Central memory CD4-positive, alpha-beta T cell (primary cell): Measurements from ENCODE around the gene DCDC2.
A peak's percentile ranks its signal among the peaks of the same experiment; 100 is the strongest.
"Not testable (repeated sequence)": the region's sequence is repeated elsewhere in the genome, so short reads cannot be mapped to it uniquely, and the experiment has no call there.

Experiments used
- DNase-seq: peaks from one replicate; pipeline ENCODE4 v3.0.0; 2022

DCDC2 gene

DNA sequence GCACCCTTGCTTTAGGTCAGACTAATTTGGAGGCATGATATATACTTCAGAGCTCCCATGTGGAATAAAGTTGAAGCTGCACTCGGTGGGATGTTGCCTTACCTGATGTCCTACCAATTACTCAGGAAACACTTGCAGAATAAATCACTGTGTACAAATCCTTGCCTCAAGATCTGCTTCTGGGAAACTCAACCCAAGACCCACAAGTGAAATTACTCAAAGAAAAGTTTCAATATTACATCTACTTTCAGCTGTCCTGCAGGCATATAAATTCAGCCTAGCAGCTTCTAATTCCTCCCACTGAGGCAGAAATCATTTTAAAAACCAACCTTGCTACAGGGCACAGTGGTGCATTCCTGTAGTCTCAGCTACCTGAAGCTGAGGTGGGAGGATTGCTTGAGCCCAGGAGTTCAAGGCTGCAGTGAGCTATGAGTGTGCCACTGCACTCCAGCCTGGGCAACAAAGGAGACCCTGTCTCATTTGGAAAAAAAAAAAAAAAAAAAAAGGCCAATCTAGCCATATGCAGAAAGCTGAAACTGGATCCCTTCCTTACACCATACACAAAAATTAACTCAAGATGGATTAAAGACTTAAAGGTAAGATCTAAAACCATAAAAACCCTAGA lies 20.7 kb upstream of the DCDC2 start:
- no peak for DNase-seq

DNA sequence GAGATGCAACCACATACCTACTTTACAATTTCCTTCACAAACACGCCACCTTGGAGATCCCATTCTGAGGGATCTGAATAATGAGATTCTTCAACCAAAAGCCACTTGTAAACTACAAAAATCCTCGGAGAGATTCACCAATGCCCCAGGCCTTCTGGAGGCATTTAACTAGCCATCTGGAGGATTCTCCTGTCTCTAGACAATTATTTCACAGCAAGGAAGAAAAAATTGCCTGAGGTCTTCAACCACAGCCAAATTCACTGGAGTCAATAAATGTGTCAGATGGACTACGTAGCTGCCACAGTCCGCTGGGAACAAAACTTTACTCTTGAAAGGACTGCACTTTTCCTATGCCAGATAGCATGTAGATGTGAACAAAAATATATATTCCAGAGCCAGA lies 19.0 kb upstream of the DCDC2 start:
- DNase-seq = no peak

DNA sequence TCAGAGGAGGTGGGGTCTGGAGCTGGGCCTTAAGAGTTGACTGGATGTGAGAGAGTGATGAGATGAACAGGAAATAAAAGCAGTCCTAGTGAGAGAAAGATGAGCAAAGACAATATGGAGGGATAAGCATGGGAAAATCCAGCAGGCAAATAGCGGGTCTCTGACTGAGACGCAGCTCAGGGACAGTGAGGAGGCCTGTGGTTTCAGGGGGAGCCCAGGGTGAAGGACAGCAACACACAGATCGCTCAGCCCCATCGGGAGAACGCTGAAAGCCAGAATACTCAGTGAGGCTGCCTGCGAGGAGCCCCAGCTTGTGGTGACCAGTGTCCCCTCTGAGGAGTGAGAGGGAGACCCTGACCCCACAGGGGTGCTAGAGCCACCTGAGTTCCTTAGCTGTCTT lies 16.8 kb upstream of the DCDC2 start:
- DNase-seq = no peak

DNA sequence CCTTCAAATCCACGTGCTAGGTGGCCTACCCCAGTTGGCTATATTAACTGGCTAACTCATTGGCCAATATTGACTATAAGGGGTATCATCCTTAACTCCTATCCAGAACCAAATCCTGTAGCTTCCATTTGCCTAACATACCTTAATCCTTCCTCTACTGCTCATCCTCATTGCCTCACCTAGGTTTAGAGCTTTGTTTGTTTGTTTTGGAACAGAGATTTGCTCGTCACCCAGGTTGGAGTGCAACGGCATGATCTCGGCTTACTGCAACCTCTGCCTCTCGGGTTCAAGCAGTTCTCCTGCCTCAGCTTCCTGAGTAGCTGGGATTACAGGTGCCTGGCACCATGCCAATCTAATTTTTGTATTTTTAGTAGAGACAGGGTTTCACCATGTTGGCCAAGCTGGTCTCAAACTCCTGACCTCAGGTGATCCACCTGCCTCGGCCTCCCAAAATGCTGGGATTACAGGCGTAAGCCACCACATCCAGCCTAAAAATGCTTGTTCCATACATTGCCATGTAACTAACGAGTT lies 7.3 kb upstream of the DCDC2 start:
- DNase-seq = not testable (repeated sequence)

DNA sequence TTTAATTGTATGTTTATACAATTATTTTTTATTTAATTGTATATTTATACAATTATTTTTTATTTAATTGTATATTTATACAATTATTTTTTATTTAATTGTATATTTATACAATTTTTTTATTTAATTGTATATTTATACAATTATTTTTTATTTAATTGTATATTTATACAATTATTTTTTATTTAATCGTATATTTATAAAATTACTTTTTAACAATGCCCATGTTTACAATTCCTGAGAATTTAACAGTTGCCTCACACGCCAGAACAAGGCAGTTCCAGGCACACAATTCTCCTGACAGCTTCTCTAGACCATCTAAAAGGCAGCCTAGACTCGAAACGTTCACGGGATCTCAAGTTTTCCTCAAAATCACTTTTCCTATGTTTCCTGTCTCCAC lies 4.5 kb upstream of the DCDC2 start:
- DNase-seq = not testable (repeated sequence)

DNA sequence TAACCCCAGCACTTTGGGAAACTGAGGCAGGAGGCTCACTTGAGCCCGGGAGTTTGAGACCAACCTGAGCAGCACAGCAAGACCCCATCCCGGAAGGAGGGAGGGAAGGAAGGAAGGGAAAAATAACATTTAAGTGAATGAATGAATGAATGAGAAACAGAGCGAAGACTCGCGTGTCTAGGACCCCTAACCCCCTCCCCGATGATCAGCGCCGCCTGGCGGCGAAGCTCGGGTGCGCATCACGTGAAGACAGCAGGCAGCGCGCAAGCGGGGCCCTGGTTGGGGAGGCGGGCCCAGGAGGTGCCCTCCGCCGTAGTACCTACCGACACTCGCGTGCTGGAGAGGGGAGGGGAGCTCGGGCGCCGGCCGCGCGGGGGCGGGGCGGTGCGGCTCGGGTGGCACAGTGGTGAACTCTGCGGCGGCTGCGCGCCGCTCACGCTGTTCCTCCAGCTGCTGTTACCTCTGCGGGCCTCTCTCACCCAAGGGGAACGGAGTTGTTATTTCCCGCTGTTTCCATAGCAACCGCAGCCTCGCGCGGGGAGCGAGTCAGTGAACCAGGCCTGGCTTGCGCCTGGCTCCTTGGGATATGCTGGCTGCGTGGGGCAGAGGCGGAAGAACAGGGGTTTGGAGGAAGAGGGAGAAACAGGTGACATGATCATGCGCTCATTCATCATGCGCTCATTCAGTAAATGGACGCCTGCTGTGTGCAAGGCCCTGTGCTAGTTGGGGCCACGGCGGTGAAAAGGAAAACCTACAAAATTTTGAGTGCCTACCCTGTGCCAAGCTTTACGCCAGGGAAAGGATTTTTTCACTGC lies 2.0 kb upstream of the DCDC2 start:
- DNase-seq = peak; percentile 75

DNA sequence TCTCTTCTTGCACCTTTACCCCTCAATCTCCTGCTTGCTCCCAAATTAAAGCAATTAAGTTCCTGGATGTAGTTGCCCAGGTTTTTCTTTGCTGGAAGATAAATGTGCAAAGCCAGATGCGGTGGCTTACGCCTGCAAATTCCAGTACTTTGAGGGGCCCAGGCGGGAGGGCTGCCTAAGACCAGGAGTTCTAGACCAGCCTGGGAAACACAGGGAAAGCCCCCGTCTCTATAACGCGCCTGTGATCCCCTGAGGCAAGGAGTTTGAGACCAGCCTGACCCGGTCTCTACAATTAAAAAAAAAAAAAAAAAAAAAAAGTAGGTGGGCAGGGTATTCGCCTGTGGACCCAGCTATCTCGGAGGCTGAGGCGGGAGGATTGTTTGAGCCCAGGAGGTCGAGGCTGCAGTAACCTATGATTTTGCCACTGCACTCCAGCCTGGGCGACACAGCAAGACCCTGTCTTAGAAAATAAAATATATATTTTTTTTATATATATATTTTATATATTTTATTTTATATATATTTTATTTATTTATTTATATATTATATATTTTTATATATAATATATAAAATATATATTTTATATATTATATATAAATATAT lies 461 bp upstream of the DCDC2 start:
- no peak for DNase-seq

DNA sequence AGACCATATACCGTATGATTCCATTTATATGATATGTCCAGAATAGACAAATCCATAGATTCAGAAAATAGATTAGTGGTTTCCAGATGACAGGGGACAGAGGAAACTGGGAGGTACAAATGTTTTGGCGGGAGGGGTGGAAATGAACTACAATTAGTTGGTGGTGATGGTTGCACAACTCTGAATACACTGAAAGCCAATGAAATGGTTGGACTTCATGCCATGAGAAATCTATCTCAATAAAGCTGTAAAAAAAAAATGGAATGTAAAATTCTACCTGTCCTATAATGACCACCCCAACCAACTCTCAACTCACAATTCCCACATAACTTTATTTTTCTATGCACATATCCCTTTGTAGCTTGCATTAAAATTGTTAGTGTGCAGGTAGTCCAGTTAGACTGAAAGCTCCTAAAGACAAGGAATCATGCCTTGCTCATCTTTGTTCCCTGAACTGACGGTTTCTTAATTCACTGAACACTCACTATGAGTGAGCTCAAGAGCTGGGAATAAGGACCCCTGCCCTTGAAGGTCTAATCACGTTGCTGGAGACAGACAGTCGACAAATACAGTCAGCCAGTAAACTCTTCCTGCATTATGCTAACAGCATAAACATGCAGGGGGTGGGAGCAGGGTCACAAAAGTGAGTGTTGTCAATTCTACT lies 1.4 kb downstream of the DCDC2 start:
- DNase-seq = no peak

DNA sequence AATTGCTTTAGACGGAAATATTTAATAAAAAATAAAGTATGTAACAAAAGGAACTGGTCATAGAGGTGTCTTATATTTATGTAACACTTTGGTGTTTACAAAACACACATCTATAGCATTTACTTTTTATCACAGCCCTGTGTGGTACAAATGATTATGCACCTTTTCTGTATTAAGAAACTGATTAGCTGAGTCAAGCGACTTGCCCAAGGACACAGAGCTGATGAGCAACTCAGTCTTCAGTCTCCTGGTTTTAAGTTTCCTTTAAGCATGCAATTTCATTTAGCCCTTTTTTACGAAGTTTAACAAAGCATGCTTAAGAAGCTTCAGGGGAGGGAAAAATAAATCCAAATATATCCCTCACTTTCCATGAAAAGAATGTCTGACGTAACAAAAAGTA lies 2.5 kb downstream of the DCDC2 start:
- no peak for DNase-seq

DNA sequence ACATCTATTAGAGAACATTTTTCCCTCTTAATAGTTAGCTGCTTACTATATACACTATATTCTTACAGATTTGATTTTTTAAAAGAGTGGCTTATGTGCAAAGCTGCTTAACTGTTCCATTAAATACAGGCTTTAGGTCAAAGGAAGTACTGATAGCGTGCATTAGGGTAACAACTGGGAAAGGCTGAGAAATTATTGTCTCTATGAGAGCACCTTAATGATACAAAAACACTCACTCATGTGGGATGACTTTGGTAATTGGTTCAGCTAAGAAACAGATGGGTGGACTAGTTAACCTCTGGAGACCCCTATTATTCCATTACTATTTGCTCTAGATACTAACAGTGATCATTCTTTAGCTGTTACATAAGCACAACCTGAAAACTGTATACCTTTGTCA lies 4.0 kb downstream of the DCDC2 start:
- DNase-seq = no peak

DNA sequence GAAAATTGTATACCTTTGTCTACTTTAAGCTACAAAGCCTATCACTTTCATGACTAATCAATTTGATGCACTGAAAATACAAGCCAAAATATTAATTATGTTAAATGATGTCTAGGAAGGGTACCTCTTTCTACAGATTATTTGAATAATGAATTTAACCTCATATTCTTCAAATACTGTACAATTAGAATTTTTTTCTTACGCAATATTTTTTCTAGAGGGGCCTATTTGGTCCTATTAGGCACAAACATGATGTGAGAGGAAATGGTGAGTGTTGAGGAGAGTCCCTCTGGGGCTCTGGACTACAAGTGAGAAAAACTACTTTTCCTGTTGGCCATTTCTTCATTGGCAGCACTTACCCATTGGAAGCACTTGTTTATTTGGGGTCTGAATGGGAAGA lies 5.4 kb downstream of the DCDC2 start:
- no peak for DNase-seq

DNA sequence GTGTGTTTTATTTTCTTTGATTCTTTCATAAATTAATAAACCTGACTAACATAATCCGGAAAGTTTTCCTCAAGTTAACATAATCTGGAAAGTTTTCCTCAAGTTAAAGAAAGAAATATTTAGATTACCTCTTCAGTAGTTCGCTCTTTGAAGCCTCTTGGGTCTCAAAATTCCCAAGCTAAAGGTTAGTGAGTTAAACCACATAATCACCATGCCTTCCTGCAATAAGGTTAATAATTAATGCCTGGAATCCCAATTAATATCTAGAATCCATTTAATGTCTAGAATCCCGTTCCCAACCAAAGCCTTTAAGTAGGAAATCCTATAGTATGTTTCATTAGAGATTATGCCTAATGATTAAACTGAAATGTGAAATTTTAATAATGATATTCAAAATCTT lies 12.9 kb downstream of the DCDC2 start:
- DNase-seq = no peak

DNA sequence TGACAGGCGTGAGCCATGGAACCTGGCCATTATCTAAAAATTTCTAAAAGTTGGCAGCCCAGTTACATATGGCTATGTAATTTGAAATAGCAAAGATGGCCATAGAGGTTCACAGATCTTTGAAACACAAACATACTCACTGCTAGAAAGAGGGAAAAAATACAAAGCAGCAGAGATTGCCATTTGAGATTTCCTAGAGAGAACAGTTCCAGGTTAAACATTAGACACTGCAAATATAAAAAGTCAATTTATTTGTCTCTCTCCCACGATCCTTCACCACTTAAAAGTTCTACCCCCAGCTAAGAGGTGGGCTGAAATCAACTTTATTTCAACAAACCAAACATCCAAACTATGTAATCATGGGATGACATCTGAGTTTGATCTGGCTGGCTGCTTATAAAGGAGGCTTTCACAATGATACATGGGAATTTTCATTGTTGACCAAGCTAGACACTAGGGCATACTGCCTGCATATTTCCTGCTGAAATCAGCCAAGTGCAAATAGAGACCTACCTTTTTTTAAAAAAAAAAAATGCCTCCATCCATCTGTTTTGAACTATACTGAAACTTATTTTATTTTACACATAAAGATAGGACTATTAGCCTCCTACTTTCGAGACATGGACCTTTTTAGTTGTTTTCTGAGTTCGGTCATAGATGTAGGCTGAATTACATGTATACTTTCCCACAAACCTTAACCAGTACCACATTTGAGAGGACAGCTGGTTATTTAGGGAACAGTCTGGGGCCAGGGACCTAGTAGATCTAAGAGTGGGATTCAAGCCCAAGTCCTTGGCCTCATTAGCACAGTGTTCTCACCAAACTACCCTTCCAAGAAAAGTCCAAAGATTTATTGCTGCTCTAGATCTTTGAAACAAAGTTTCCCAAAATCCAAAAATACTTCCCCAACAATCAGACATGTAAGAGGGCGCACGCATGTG lies 16.6 kb downstream of the DCDC2 start:
- DNase-seq = no peak

DNA sequence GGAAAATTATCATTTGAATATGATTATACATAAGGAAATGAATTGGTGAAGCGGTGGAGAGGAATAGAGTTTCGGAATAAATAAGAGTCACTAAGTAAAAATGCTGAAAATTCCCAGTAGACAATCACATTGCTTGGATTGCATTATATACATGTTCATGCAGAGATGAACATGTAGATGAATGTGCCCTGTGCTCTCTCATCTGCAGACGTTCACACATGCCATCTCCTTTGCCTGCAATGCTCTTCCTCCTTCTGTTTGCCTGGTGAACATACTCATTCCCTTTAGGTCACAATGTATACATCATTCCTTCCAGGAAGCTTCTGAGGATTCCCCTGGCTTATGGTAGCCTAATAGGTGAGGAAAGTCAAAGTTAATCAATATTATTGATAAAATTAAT lies 17.9 kb downstream of the DCDC2 start:
- no peak for DNase-seq

DNA sequence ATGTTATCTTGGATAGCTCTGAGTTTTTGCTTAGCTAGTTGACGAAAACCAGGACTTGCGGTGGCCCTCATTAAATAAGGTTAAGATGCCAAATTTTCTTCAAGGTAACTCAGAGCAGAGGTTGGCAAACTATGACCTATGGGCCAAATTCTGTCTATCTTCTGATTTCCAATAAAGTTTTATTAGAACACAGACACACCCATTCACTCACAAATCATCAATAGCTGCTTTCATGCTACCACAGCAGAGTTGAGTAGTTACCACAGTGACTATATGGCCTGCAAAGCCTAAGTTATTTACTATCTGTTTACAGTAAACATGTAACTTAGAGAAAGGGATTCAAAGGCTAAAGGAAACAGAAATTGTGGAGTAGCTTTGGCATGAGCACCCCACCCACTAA lies 23.6 kb downstream of the DCDC2 start:
- no peak for DNase-seq

DNA sequence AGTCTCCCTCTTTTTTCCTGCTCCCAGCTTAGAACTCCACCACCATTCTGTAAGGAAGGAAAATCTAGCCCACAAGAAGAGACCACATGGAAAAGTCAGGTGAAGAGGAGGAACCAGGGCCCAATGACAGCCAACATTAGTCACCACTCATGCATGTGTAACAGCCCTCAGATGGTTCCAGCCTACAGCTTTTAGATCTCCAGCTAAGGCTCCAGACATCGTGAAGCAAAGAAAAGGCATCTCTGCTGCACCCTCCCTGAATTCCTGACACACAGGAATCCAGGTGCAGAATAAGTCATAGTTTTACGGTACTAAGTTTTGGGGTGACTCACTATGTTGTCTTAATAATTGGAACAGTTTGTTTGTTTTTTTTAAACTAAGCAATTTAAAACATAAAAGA lies 25.5 kb downstream of the DCDC2 start:
- DNase-seq = no peak

DNA sequence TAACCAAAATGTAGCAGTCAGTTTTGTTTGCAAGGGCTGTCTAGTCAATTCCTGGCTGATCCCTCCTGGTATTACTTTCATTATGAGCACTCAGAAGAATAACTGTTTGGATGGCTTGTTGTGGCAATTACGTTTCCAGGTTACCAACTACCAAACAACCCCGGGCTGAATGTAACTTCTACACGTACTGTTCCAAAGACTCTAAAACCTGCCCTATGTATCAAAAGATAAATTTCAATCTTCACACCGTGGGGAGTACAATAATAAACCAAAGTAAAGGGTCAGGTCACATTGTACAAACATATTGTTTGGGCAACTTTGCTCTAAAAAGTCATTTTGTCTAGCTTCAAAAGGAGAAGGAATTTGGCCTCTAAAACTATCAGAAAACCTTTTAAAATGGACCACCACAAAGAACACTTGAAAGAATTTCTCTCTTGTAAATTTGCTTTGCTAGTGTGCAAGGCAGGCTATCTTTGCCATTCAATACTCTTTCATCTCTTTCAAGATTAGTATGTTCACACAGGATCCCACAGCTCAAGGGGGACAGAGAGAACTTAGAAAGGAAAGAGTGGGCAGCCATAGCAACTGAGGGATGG lies 27.6 kb downstream of the DCDC2 start:
- DNase-seq = no peak

DNA sequence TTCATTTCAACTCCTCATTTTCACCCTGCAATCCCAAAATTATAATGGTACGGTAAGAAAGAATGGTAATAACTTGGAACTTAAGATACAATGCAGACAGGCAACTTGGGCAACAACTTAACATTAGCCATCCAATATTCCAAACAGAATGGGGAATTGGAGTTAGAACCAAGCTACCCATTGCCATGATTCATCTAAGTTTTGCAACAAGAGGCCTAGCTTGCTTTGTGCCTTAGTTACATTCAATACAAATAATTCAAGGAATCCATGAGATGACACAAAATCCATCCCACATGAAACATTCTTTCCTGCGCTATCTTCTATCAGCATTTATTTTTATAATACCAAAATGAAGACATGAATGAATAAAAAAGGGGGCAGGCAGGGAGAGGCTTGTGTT lies 28.4 kb downstream of the DCDC2 start:
- DNase-seq = no peak

DNA sequence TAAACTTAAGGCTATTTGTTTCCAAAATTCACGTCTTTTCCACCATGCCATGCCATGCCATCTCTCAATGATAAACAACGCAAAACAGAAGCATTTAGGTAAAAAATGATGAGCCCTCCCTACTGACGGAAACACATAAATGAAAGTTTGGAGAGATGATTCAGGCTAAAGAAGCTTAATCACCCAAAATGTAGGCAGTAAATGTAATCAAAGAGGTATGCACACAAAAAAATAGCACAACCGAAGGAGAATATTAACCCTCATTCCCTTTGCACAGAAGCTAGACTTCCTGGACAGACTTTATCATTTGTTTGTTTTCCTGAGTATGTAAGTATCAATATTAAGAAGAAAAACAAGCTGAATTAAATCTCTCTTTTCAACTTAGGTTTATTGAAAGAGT lies 28.8 kb downstream of the DCDC2 start:
- no peak for DNase-seq

DNA sequence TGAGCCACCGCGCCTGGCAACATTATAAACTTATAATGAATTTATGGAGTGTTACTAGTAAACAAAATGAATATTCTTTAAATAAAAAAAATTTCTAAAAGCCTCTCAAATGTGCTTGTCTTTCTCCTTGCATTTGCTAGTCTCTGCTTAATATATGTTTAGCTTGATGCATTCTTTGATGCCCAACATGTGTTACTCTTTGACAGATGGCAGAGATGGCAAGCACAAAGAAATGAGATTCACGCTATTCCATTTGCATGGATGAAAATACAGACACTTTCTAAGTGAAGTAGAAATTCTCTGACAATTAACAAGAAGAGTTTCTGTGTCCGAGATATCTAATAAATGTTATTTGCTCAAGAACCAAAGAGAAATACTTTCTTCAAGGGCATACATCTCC lies 30.1 kb downstream of the DCDC2 start:
- no peak for DNase-seq

DNA sequence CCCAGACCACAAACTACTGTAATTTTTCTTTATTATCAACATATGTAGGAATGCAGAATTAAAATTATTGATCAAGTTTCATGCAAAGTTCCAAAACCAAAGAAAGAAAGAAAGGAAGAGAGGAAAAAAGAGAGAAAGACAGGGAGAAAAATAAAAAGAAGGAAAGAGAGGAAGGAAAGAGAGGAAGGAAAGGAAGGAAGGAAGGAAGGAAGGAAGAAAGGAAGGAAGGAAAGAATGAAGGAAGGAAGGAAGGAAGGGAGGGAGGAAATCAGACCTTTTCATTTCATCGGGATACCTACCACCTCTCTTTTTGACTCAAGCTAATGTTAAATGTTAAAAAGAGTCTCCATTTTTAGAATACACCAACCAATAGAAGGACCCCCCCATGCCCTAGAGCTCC lies 31.9 kb downstream of the DCDC2 start:
- DNase-seq = no peak

DNA sequence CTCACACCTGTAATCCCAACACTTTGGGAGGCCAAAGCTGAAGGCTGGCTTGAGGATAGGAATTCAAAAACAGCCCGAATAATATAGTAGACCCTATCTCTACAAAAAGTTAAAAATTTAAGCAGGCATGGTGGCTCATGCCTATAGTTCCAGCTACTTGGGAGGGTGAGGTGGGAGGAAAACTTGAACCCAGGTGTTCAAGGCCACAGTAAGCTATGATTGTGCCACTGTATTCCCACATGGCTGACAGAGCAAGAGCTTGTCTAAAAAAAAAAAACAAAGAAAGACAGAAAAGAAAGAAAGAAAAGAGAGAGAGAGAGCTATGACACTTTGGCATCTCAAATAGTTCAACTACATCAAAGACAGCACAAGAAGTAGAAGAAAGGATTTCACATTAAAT lies 33.2 kb downstream of the DCDC2 start:
- DNase-seq = no peak
